Measurements from ENCODE around the gene CNTN5.

The CNTN5 gene

DNA sequence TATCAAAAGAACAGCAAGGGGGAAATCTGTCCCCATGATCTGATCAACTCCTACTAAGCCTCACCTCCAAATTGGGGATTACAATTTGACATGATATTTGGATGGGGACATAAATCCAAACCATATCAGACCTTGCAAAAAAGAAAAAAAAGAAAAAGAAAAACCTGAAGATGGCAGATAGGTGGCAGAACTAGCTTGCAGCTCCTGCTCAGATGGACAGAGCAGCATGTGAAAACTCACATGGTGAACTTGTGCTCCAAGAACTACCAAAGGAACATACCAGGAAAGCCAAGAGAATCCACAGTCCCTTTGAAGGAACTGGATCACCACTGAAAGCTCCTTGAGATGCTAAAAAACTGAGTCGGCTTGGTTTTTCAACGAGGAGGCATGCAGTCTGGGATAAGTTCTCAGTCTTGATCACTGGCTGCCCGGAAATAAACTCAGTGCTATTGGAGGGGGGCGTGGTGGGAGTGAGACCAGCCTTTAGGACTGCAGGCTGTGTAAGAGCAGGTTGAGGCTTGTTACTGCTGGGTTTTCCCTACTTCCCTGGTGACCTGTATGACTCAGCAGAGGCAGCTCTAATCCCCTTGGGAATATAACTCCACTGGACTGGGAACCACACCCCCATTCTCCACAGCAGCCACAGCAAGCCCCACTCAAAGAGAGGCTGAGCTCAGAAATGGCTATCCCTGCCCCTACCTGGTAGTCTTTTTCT, 1308.0 kb downstream of the CNTN5 start:
- DNase-seq (ENCODE audit: low spot score) = no peak

GRCh38 chr11:100329352-100329751, 1308.6 kb downstream of the CNTN5 start:
- no peak for DNase-seq (ENCODE audit: low spot score)

DNA sequence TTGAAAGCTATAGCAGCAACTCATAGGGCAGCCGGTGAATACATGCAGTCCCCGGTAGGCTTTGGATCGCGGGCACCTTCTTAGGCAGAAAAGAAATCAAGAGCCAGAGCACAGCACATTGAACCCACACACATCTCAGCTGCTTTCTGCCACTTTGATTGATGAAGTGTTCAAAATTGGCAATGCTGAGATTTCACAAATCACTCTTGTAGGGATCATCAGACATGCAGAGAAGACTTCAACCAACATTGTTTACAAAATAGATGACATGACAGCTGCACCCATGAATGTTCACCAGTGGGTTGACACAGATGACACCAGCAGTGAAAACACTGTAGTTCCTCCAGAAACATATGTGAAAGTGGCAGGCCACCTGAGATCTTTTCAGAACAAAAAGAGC, 1316.1 kb downstream of the CNTN5 start:
- DNase-seq (ENCODE audit: low spot score) = no peak

DNA sequence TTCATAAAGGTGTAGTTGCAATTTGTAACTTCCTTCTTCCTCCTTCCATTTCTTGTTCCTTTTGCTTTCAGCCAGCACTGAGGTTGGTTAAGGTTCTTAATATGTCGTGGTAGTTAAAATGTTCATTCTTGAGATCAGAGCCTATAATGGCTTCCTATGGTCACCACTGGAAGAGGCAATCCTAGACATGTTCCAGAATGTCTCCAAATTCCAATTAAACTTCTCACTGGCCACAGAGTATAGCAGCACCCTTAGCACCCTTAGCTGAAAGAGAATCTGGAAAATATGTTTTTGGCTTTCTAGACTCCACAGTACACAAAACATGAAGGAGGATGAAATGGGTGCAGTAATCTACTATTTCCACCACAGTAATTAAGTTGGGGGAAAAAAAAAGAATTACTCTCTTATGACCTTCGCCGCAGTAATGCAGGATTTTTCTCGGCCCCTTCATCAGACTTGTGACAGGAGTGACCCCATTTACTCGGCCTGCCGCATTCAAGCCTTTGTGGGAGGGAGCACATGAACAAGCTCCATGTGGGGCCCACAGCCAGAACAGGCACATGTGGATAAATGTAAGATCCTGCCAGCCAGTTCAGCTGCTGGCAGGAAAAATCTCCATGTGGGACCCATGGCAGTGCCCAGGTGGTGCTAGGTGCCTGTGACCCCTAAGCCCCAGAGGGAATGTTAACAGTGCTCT, 1317.5 kb downstream of the CNTN5 start:
- no peak for DNase-seq (ENCODE audit: low spot score)

DNA sequence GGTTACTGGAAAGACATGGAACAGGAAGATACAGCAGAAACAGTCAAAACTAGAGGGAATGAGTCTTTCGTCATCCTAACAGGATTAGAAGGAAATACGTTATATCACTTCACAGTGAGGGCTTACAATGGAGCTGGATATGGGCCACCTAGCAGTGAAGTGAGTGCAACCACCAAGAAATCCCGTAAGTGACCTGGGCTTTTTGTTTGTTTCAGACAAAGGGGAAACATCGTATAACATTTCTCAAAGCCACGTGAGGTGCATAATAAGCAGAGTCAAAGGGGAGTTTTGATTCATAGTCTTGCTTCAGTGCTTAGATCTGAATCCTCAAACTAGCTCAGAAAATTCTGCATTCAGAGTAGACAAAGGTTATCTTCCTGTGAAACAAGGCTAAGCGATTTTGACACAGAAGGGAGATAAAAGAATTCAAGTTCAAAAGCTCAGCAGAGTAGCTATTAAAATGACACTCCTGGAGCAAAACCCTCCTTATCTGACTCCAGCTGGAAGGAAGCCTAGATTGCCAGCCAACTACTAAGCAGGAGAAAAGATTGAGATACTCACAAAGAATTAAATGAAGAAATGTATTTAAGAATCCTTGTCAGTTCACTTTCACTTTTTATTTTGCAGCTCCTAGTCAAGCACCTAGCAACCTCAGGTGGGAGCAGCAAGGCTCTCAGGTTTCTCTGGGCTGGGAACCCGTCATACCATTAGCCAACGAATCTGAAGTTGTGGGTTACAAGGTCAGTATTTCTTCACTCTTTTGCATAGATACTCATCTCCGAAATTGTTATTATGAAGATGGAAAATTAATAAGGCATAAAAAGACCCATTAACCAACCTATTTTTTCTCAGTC, 1319.9 kb downstream of the CNTN5 start:
- DNase-seq (ENCODE audit: low spot score) = no peak

DNA sequence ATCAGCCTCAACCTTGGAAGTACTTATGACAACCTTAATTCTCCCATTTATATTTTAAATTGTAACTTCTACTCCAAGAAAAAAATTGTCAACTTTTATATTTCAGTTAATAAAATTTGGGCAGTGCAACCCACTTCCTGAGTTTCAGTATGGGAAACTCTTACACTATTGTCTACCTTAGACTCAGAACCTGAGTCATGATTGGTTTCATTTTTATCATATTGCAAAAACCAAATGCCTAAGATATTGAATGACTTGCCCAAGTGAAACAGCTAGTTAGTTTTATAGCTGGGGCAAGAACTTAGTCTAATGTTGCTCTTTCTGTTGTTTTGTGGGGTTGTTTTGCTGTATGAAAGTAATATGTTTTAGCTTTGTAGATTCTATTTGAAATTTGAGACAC, 1332.3 kb downstream of the CNTN5 start:
- DNase-seq (ENCODE audit: low spot score) = no peak

GRCh38 chr11:100354736-100355135, 1334.0 kb downstream of the CNTN5 start:
- no peak for DNase-seq (ENCODE audit: low spot score)

DNA sequence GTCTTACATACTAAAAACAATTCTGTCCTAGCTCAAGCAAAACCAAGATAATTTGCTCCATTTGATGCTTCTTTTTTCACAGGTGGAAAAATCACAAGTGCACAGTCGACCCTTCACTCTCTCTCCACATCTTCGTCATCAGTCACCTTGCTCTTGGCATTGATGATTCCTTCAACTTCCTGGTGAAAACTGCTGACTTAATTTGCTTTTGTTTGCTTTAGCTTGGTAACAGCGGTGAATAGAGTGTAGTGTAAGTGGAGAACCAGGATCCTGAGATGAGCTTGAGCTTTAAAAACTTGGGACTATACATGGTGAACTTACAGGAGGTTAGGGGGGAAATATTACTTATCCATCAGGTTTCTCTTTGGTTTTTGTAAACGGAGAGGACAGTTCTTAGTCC, 1335.3 kb downstream of the CNTN5 start:
- DNase-seq (ENCODE audit: low spot score) = no peak

DNA sequence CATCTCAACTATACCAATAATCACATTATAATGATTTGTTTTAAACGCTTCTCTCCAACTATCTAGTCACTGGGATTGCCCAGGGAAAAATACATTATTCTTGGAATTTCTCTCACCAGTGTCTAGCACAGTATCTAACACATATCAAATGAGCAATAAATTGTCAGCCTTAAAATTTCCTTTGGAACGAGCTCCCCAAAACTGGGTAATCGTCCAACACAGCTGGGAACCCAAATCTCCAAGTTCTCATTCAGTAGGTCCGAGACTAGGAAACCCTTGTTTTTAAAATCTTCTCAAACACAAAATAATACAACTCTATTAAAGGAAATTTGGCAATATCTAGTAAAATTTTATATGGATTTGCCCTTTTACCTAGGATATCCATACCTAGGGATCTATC, 1338.5 kb downstream of the CNTN5 start:
- DNase-seq (ENCODE audit: low spot score) = no peak

- DNase-seq (ENCODE audit: low spot score) = no peak
Observed at GRCh38 chr11:100367892-100368291, 1347.1 kb downstream of the CNTN5 start.

GRCh38 chr11:100383357-100383865, 1362.7 kb downstream of the CNTN5 start:
- no peak for DNase-seq (ENCODE audit: low spot score)

DNA sequence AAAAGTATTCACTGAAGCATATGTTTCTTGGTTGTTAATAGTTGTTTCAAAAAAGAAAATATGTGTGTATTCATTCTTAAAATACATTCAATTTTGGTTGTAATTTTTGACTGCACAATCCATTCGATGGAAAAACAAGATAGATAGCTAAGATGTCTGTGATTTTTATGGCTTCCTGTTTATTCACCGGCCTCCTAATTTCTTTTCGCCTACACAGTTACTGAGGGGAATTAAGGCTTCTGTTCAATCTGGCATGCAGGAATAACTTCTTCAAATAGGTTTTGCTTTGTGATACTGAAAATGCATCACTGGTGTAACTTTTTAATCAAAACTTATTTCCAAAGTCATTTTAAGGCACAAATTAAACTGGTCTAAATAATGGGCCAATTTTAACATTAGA, 1375.5 kb downstream of the CNTN5 start:
- no peak for DNase-seq (ENCODE audit: low spot score)

DNA sequence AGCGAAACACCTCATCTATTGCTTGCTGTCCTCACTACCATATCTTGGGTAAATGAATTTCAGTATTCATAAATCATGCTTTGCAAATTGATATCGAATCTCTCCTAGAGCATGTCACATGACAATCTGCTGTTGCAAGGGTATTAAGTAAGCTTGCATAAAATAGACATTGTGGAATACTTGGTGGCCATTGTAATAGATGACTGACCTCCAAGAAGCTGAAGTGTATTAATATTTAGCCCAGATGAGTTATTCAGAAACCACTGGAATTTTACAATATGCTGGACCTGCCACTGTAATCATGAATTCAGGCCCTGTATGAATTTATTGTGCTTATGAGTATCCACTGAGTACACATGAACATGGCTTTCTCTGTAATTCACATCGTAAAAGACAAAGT, 1376.7 kb downstream of the CNTN5 start:
- DNase-seq (ENCODE audit: low spot score) = no peak

DNA sequence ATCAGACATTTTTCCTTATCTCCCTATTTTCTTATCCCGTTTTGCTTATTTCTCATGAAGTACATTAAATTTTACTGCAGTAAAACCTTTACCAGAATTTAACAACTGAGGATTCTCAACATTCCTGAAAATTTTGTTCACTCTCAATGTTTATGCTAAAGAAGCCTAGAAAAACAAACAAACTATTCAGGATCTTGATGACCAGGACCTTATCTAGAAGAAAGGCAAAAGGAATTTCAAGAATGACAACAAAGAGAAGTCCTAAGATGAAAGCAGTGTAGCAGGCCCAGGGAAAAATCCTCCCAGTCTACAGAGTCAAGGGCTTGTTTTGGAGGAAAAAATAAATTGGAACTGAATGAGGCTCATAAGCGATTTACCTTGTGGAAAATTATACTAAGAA, 1383.1 kb downstream of the CNTN5 start:
- no peak for DNase-seq (ENCODE audit: low spot score)

GRCh38 chr11:100404907-100405306, 1384.2 kb downstream of the CNTN5 start:
- DNase-seq (ENCODE audit: low spot score) = no peak
